Measurements from ENCODE around the gene GALNT2.

The GALNT2 gene

GRCh38 chr1:230130172-230130944 is 63.3 kb downstream of the GALNT2 start:
- no peak for DNase-seq (ENCODE audit: low spot score)

- no peak for DNase-seq (ENCODE audit: low spot score)
Observed at GRCh38 chr1:230131457-230131856, 64.4 kb downstream of the GALNT2 start.

DNA sequence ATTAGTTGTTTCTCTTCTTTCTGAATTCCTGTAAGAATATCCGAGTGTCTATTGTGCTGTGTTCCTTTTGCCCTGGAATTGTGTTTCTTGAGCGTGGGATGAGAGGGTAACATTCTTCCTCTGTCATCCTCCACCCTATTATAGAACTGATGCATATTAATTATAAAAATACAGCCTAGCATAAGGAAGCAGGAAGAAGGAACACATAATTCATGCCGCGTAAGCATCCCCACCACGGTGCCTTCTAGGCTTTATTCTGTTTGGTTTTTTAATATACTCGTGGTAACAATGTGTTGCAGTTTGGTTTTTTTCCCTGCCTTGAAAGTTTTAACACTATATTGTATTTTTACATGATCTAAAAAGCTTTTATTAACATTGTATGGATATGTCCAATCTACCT is 65.7 kb downstream of the GALNT2 start:
- no peak for DNase-seq (ENCODE audit: low spot score)

DNA sequence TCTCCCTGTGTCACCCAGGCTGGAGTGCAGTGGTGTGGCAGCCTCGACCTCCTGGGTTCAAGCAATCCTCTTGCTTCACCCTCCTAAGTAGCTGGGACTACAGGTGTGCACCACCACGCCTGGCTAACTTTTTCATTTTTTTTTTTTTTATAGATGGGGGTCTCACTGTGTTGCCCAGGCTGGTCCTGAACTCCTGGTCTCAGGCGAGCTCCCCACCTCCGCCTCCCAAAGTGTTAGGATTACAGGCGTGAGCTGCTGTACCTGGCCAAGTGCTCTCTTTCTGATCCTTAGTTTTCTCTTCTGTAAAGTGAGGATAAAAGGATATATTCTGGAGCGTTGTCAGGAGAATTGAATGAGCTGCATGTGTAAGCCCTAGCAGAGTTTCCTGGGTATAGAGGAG is 68.7 kb downstream of the GALNT2 start:
- DNase-seq (ENCODE audit: low spot score), result no peak

- no peak for DNase-seq (ENCODE audit: low spot score)
Observed at GRCh38 chr1:230136453-230137336, 69.7 kb downstream of the GALNT2 start.

GRCh38 chr1:230137337-230137815 is 70.3 kb downstream of the GALNT2 start:
- DNase-seq (ENCODE audit: low spot score), result no peak

GRCh38 chr1:230138561-230139239 is 71.7 kb downstream of the GALNT2 start:
- no peak for DNase-seq (ENCODE audit: low spot score)

GRCh38 chr1:230139315-230139714 is 72.3 kb downstream of the GALNT2 start:
- no peak for DNase-seq (ENCODE audit: low spot score)

- no peak for DNase-seq (ENCODE audit: low spot score)
Observed at GRCh38 chr1:230139741-230140140, 72.7 kb downstream of the GALNT2 start.

- DNase-seq (ENCODE audit: low spot score), result no peak
Observed at GRCh38 chr1:230140221-230141020, 73.4 kb downstream of the GALNT2 start.

- no peak for DNase-seq (ENCODE audit: low spot score)
Observed at GRCh38 chr1:230141021-230141648, 74.1 kb downstream of the GALNT2 start.

GRCh38 chr1:230141797-230142607 is 75.0 kb downstream of the GALNT2 start:
- DNase-seq (ENCODE audit: low spot score), result no peak

GRCh38 chr1:230142608-230143210 is 75.7 kb downstream of the GALNT2 start:
- DNase-seq (ENCODE audit: low spot score), result no peak

DNA sequence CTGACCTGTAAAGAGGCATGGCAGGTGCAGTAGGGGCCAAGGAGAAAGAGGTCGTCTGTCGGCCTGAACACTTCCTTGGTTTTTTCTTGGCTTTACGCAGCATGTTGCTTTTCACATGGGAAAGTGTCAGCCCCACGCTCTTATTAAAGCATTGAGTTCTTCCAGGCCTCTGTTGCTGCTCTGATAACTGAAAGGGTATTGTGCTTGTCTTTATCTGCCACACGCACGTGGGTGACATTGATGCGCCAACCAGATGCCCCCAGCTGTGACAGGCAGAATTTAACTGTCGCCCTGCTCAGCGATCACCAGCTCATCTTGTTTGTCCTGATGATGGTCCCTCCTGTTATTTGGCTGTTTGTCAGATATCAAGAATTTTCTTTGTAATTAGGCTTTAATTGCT is 76.5 kb downstream of the GALNT2 start:
- DNase-seq (ENCODE audit: low spot score), result no peak

- no peak for DNase-seq (ENCODE audit: low spot score)
Observed at GRCh38 chr1:230144010-230144614, 77.1 kb downstream of the GALNT2 start.

DNA sequence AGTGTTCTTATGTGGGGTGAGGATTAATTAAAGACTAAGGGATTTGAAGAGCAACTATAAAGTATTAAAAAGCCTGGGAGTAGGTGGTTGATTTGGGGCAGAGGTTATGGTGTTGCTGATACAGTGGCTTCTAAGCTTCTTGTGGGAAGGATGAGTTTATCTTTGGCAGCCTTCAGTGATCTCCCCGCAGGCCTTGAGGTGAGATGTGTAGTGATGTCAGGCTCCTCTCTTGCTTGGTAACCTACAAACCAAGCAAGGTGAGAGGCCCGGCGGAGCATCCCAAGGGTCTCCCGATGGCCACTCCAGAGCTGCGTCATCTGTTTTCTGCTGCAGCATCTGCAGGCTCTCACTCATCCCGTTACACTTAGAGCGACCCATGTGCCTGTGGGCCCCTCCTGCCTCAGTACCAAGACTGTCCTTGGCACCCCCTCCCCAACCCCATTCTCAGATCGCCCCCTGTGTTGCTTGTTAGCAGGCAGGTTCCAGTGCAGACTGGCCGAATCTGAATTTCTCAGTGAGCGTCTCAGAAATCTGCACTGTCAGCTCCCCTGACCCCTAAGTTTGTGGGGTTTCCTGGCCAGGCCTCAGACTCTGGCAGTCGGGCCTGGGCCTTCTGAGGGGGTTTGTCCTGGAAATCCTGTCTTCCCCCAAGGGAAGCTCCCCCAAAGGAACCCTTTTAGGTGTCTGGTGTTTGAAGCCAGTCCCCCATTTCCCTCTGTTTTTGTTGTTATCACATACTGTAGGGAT is 77.9 kb downstream of the GALNT2 start:
- no peak for DNase-seq (ENCODE audit: low spot score)

DNA sequence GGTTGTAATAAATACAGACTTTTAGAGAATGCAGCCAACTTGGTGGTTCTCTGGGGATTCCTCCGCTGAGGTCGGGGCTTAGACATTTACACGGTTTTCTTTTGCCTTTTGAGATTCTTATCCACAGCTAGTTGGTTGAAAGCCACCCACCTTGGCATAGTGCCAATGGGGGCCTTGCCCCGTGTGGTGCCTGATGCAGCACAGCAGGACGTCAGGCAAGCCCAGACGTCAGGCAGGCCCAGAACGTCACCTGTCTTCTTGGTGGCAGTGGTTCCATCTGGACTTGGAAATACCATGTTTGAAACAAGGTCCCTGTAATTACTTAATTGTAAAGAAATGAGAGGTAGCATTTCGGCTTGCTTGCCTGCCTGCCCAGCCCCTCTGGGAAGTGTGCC is 78.5 kb downstream of the GALNT2 start:
- no peak for DNase-seq (ENCODE audit: low spot score)

DNA sequence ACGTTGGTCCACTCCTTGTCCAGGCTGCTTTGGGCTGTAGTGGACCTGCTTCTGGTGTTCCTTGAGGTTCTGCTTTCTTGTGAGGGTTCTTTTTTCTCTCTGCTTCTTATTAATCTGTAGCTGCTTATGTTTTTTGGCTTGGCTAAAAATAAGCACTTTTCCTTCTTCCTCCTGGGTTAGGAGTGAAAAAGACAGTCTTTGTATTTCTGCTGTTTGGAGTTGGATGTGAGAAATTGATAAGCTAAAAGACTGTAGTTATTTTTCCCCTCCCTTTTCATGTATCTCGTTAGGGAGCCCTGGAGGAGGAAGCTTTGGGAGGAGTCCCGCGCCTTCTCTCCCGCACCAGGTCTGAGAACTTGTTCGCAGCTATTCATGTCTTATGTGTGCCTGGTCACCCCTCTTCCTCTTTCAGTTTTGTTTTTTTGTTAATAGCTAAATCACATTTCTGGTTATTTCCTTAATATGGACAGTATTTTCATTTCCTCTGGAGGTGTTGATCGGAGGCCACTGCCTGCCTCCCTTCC is 79.0 kb downstream of the GALNT2 start:
- no peak for DNase-seq (ENCODE audit: low spot score)

All from putamen (tissue), 1 donor.